Placental epithelial cell (primary cell): ENCODE measurements around the gene TRIM45. TPM values are rescaled to one million over a fixed set of nuclear protein-coding genes. Genes with fewer than 3 reads are reported as not detected.

Experiments used
- small RNA-seq: library from RNA; depleted of rRNA; stranded (forward); fragments of <200 nt; gene quantifications from one replicate; pipeline ENCODE3, GENCODE V24; 2012
- total RNA-seq: library from RNA; depleted of rRNA; stranded (reverse); fragments of >200 nt; gene quantifications from 2 replicates; pipeline ENCODE4 v1.2.3, GENCODE V29; 2012

The TRIM45 gene, protein sequence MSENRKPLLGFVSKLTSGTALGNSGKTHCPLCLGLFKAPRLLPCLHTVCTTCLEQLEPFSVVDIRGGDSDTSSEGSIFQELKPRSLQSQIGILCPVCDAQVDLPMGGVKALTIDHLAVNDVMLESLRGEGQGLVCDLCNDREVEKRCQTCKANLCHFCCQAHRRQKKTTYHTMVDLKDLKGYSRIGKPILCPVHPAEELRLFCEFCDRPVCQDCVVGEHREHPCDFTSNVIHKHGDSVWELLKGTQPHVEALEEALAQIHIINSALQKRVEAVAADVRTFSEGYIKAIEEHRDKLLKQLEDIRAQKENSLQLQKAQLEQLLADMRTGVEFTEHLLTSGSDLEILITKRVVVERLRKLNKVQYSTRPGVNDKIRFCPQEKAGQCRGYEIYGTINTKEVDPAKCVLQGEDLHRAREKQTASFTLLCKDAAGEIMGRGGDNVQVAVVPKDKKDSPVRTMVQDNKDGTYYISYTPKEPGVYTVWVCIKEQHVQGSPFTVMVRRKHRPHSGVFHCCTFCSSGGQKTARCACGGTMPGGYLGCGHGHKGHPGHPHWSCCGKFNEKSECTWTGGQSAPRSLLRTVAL
- 8.9 and 16.9 TPM in 2 replicates for total RNA-seq

DNA sequence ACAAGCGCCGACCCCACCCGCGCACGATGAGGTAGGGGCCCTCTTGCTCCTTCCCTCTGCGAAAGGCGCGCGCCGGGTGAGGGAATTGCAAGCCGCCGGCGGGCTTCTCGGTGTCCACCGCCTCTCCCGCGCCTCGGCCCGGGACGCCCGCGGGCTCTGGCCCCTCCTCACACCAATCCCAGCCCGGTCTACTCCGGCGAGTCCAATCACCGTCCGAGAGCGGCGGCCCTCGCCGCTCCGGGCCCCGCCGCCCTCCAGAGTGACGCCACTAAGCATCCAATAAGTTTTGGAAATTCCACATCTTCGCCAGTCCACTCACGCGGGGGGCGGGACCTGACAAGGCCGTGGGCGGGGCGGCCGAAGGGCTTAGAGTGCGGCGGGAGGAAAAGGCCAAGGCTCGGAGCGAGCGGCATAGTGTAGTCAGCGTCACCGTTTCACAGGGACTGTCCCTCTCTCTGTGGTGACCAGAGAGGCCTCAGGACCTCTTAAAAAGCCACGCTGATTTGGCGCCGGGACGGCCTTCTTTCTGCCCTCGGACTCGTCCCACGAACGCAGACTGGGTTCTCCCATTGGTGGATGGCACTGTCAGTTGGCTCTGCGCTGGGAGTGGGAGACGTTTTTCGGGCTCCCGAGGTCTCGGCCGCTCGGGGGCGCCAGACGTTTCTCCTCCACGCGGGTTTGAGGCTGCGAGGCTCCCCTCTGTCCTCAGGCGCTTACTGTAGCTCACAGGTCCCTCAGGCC lies at the start of gene TRIM45:
TSS of gene TRIM45 (minus strand) at position 161 of the 741 bp plus-strand sequence. CDS start 548 bp downstream, outside the sequence.

Small RNAs within 50 kb of the gene (small RNA-seq; reads per million reads assigned to genes)
- gene MIR942, result 9.1 reads per million, percentile 94 among the genes with 10 or more reads in this experiment

Other genes starting within 250 kb of the TRIM45 start
- gene PTGFRN, start 211.8 kb downstream of the TRIM45 start, total RNA-seq, result 71.8 and 153 TPM in 2 replicates
- gene CD101, start 120.0 kb downstream of the TRIM45 start, total RNA-seq, result 1.3 and 1.6 TPM in 2 replicates
- gene TTF2, start 61.4 kb downstream of the TRIM45 start, total RNA-seq, result 11.8 and 17.9 TPM in 2 replicates
- gene VTCN1, start 89.2 kb upstream of the TRIM45 start, total RNA-seq, result 62.7 and 286 TPM in 2 replicates
- 71.1 and 71.8 TPM in 2 replicates for gene MAN1A2, start 245.7 kb upstream of the TRIM45 start, total RNA-seq